GM12878 (cell line): ENCODE measurements around the gene GUCY1B1. TPM values are rescaled to one million over a fixed set of nuclear protein-coding genes. Genes with fewer than 3 reads are reported as not detected.

Source experiments
- ATAC-seq: fragments of 200-7000 bp; cut with Tn5 transposase; 3 replicates; pipeline ENCODE4 v1.9.1; 2020; ENCODE audit warnings: mild to moderate bottlenecking, moderate library complexity
- BruUV-seq: library from RNA; stranded (reverse); fragments of 400-500 nt; replicated peaks from 2 replicates; lab custom pipeline; 2021; lab: Mats Ljungman, UMichigan
- CTCF ChIA-PET: fragments of 300-600 bp; sonication (Branson Sonifier 250); formaldehyde crosslinking; extraction: SDS; loops from one replicate; lab custom pipeline; 2021; ENCODE audit warnings: inconsistent platforms; lab: Yijun Ruan, JAX
- POLR2A ChIA-PET: fragments of 350-600 bp; formaldehyde crosslinking; extraction: SDS; loops from one replicate; lab custom pipeline; 2021; ENCODE audit warnings: inconsistent platforms; lab: Charles Lee
- RAD21 ChIA-PET: fragments of 300-600 bp; sonication (Branson Sonifier 250); formaldehyde crosslinking; loops from one replicate; lab custom pipeline; 2023; ENCODE audit warnings: antibody characterized with exemption; ENCODE audit not compliant: unreplicated experiment; lab: Charles Lee
- SMC1A ChIA-PET: fragments of 300-600 bp; sonication (Branson Sonifier 250); formaldehyde crosslinking; loops from one replicate; lab custom pipeline; 2023; ENCODE audit not compliant: unreplicated experiment, uncharacterized antibody; lab: Charles Lee
- DNase-seq: peaks from one replicate; pipeline ENCODE4 v3.0.0-alpha.2; 2011; ENCODE audit warnings: low read depth, low spot score
- FAIRE-seq: peaks from 3 replicates; lab custom pipeline; 2011; peaks lifted over from hg19 to GRCh38; lab: Jason Lieb, UNC
- H2AFZ ChIP-seq: 2 replicates; pipeline ENCODE4 v1.6.0; 2011; ENCODE audit warnings: low read depth, low read length, control low read depth; ENCODE audit not compliant: control insufficient read depth
- H3K27ac ChIP-seq: 2 replicates; pipeline ENCODE4 v1.5.1; 2011; ENCODE audit warnings: control low read depth; ENCODE audit not compliant: control insufficient read depth, insufficient read depth
- H3K27me3 ChIP-seq, 2 experiments: replicated peaks in 1 of 2; 2 replicates each; pipeline versions ENCODE4 v1.6.0 to v1.6.1; 2011; ENCODE audit warnings: low read length in 1 of 2; ENCODE audit not compliant: control insufficient read depth in 2 of 2, insufficient read depth in 2 of 2
- H3K36me3 ChIP-seq, 2 experiments: 2 replicates each; pipeline ENCODE4 v1.5.1; 2011; ENCODE audit warnings: low read length in 1 of 2; ENCODE audit not compliant: control insufficient read depth in 2 of 2, insufficient read depth in 2 of 2
- H3K4me1 ChIP-seq: 2 replicates; pipeline ENCODE4 v1.6.1; 2011; ENCODE audit warnings: mild to moderate bottlenecking, low read length, moderate library complexity, mixed read lengths; ENCODE audit not compliant: control insufficient read depth, insufficient read depth
- H3K4me2 ChIP-seq: 2 replicates; pipeline ENCODE4 v1.6.0; 2011; ENCODE audit warnings: control low read depth; ENCODE audit not compliant: control insufficient read depth, insufficient read depth
- H3K4me3 ChIP-seq: fragments of 200-600 bp; sonication (generic); 2 replicates; pipeline ENCODE4 v1.5.1; 2016
- H3K79me2 ChIP-seq: 2 replicates; pipeline ENCODE4 v1.6.0; 2011; ENCODE audit warnings: low read length; ENCODE audit not compliant: control insufficient read depth, insufficient read depth
- H3K9ac ChIP-seq: 2 replicates; pipeline ENCODE4 v1.8.0; 2011; ENCODE audit warnings: low read length, control low read depth, mixed read lengths; ENCODE audit not compliant: control insufficient read depth, insufficient read depth
- H3K9me3 ChIP-seq: replicated peaks from 3 replicates; pipeline ENCODE4 v1.5.1; 2011; ENCODE audit warnings: mild to moderate bottlenecking, low read length; ENCODE audit not compliant: control insufficient read depth, insufficient read depth
- H4K20me1 ChIP-seq: 2 replicates; pipeline ENCODE4 v1.6.0; 2011; ENCODE audit not compliant: control insufficient read depth, insufficient read depth
- BCL11A ChIP-seq: IDR thresholded peaks from 2 replicates; pipeline ENCODE4 v1.6.1; 2011; ENCODE audit warnings: low read depth, low read length
- CBX3 ChIP-seq: fragments of 200-600 bp; sonication (generic); IDR thresholded peaks from 2 replicates; pipeline ENCODE4 v1.6.1; 2016; ENCODE audit warnings: low read depth, borderline replicate concordance
- CBX5 ChIP-seq: sonication (generic); IDR thresholded peaks from 2 replicates; pipeline ENCODE4 v1.6.1; 2016; ENCODE audit warnings: low read depth, moderate library complexity, mild to moderate bottlenecking, inconsistent platforms
- CHD2 ChIP-seq: IDR thresholded peaks from 2 replicates; pipeline ENCODE4 v1.6.1; 2011; ENCODE audit warnings: low read depth, low read length, improper control_type of control experiment, borderline replicate concordance
- CREM ChIP-seq: IDR thresholded peaks from 2 replicates; pipeline ENCODE4 v1.6.1; 2014; ENCODE audit warnings: antibody characterized with exemption, low read depth
- EP300 ChIP-seq, 2 experiments: fragments of 150-350 bp in 1 of 2; IDR thresholded peaks; 2 replicates each; pipeline ENCODE4 v1.6.1; 2011 to 2012; ENCODE audit warnings: low read depth in 2 of 2, low read length in 2 of 2, borderline replicate concordance in 1 of 2, improper control_type of control experiment in 1 of 2, inconsistent platforms in 1 of 2; ENCODE audit not compliant: control insufficient read depth in 1 of 2
- GABPA ChIP-seq: IDR thresholded peaks from 2 replicates; pipeline ENCODE4 v1.6.1; 2014; ENCODE audit warnings: antibody characterized with exemption, low read depth, mild to moderate bottlenecking, inconsistent platforms
- IRF4 ChIP-seq: IDR thresholded peaks from 2 replicates; pipeline ENCODE4 v1.6.1; 2011; ENCODE audit warnings: low read depth, low read length
- JUNB ChIP-seq: IDR thresholded peaks from 2 replicates; pipeline ENCODE4 v1.6.1; 2016; ENCODE audit warnings: antibody characterized with exemption, mild to moderate bottlenecking
- KDM1A ChIP-seq: fragments of 200-600 bp; sonication (generic); IDR thresholded peaks from 2 replicates; pipeline ENCODE4 v1.6.1; 2016; ENCODE audit warnings: borderline replicate concordance
- KLF5 ChIP-seq: fragments of 450-650 bp; IDR thresholded peaks from 2 replicates; pipeline ENCODE4 v1.6.1; 2014; ENCODE audit warnings: mild to moderate bottlenecking; ENCODE audit not compliant: partially characterized antibody
- MTA2 ChIP-seq: fragments of 450-650 bp; IDR thresholded peaks from 2 replicates; pipeline ENCODE4 v1.6.1; 2016; ENCODE audit warnings: low read depth, mild to moderate bottlenecking, moderate library complexity
- MYB ChIP-seq: fragments of 150-350 bp; IDR thresholded peaks from 2 replicates; pipeline ENCODE4 v1.6.1; 2014; ENCODE audit warnings: mild to moderate bottlenecking, low read depth, low read length, borderline replicate concordance
- NFXL1 ChIP-seq: fragments of 450-650 bp; IDR thresholded peaks from 2 replicates; pipeline ENCODE4 v1.6.1; 2017; ENCODE audit warnings: antibody characterized with exemption, mild to moderate bottlenecking, borderline replicate concordance
- POLR2A ChIP-seq: IDR thresholded peaks from 2 replicates; pipeline ENCODE4 v1.6.1; 2011; ENCODE audit warnings: low read depth, mild to moderate bottlenecking, low read length
- RCOR1 ChIP-seq: conservative IDR thresholded peaks from 2 replicates; pipeline ENCODE4 v1.6.1; 2012; ENCODE audit warnings: low read depth, low read length, improper control_type of control experiment
- SUZ12 ChIP-seq: fragments of 200-600 bp; sonication (generic); IDR thresholded peaks from one replicate; pipeline ENCODE4 v1.6.1; 2018; ENCODE audit warnings: antibody characterized with exemption, mild to moderate bottlenecking; ENCODE audit not compliant: unreplicated experiment
- ZNF207 ChIP-seq: fragments of 450-650 bp; IDR thresholded peaks from 2 replicates; pipeline ENCODE4 v1.6.1; 2014; ENCODE audit warnings: antibody characterized with exemption, mild to moderate bottlenecking, borderline replicate concordance
- WGBS: methylation state at CpG from one replicate; pipeline ENCODE4 v1.1.6; 2016; ENCODE audit warnings: low lambda C conversion rate; ENCODE audit not compliant: insufficient replicate concordance, insufficient coverage; ENCODE audit errors: missing lambda C conversion rate; 5-methylcytosine and 5-hydroxymethylcytosine counted together
- in situ Hi-C: fragments of 300-500 bp; cut with MboI; formaldehyde crosslinking; loops from 9 replicates; pipeline ENCODE4 v1.14.3; 2018; ENCODE audit warnings: mixed read lengths
- intact Hi-C: fragments of 100-400 bp; cut with micrococcal nuclease; formaldehyde crosslinking; loops from one replicate; pipeline ENCODE4 v1.14.2; 2022; ENCODE audit not compliant: unreplicated experiment
- polyA plus RNA-seq, 11 experiments: library from polyadenylated mRNA; depleted of rRNA in 4 of 11; unstranded in 6 of 11; stranded (reverse) in 5 of 11; fragments of >200 nt; fragmentation: Nextera tagmentation in 4 of 11; fragmentation: Illumina TruSeq in 1 of 11; extraction: Ambion mirVana in 4 of 11; extraction: Trizol in 1 of 11; gene quantifications; 1 replicate in 1 of 11; 2 replicates in 10 of 11; pipeline versions ENCODE4 v1.2.1 to v1.2.3, GENCODE V29; 2011 to 2016; ENCODE audit warnings: inconsistent platforms in 2 of 11, missing spikeins in 2 of 11, low read depth in 1 of 11
- total RNA-seq, 4 experiments: library from RNA; depleted of rRNA in 3 of 4; stranded (reverse); fragments of >200 nt in 3 of 4; fragmentation: Illumina TruSeq in 1 of 4; extraction: Trizol in 1 of 4; gene quantifications; 2 replicates each; pipeline versions ENCODE4 v1.2.1 to v1.2.3, GENCODE V29; 2013 to 2021

The GUCY1B1 gene
- total and polyA plus RNA-seq, 10 of the 15 experiments (the other 5 are each of a cell fraction or from before 2014, with no cell fraction given) = 0.60 to 38.5 (median 1.4) TPM

DNA sequence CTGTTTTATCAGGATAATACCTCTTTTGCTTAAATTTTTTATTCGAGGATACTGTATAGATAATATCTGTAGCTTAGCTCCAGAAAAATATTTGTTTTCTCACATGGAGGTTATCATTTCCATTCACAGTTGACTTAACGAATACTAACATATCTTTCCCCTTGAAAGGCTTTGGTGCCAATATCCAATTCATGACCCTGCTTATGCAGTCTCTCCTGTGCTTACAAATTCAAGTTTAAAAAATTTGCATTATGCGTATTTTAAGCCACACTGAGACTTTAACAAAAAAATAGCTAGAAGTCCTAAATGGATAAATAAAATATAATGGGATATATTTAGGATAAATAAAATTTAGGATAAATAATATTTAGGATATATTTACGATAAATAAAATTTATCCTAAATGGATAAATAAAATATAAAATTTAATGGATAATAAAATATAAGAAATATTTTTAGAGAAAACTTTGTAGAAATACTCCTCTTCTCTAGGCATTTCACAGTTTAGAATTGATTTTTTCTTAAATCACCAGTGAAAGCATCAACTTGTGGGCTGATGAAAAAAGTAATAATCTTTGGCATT lies 22.5 kb downstream of the GUCY1B1 start:
- ChIA-PET CTCF (interaction anchor here (0.5 to 3.6 kb wide), 6 partner anchors 9 to 1261 kb away, joined by 3 to 27 read pairs (median 6); partner anchors contain the start of gene CTSO), POLR2A (no interaction called here), SMC1A (interaction anchor here (1.1 to 6.5 kb wide), 10 partner anchors 9 to 340 kb away, joined by 3 to 68 read pairs (median 4); no protein-coding TSS in a partner anchor)
- 40% methylated on average over 4 of the region's 4 CpGs for WGBS
- no peaks in the 10 kb centered on the region for H3K9me3 ChIP-seq
- no peaks in the 10 kb centered on the region for H4K20me1 ChIP-seq
- FAIRE-seq = no peak
- no peak for DNase-seq
- no peak overlapping the region for H3K4me3 ChIP-seq
- no peaks in the 10 kb centered on the region for H3K27me3 ChIP-seq
- H3K9ac ChIP-seq = no peak overlapping the region
- in situ Hi-C loops = loop anchor here (25.0 kb wide), 2 partner anchors 794 to 969 kb away; no protein-coding TSS in a partner anchor
- no peaks in the 10 kb centered on the region for H3K36me3 ChIP-seq
- TF ChIP-seq BCL11A = no peak
- TF ChIP-seq MYB = no peak
- TF ChIP-seq POLR2A = no peak
- no peak for TF ChIP-seq CHD2
- no peak for TF ChIP-seq NFXL1
- no peak for TF ChIP-seq CBX3
- TF ChIP-seq IRF4 = no peak
- TF ChIP-seq KDM1A = no peak
- no peak for TF ChIP-seq CREM
- no peak for TF ChIP-seq RCOR1
- TF ChIP-seq JUNB = no peak
- no peak for TF ChIP-seq KLF5
- TF ChIP-seq ZNF207 = no peak
- no peak for TF ChIP-seq SUZ12
- no peak for TF ChIP-seq GABPA
- TF ChIP-seq EP300 (IDR thresholded peaks at IDR 0.05; ENCODE audit: borderline replicate concordance in 1 of 2, control insufficient read depth in 1 of 2, low read depth in 2 of 2, low read length in 2 of 2) = no peak
- no peak for TF ChIP-seq MTA2
- no peak for TF ChIP-seq CBX5
- TF ChIP-seq, all 136 proteins: peak for 0
- no TSS peak for BruUV-seq
- no peaks in the 10 kb centered on the region for H3K4me1 ChIP-seq
- intact Hi-C loops = no loop called here
- no peaks in the 10 kb centered on the region for H3K79me2 ChIP-seq
- no peak for ATAC-seq
- no peak overlapping the region for H3K4me2 ChIP-seq
- RAD21 ChIA-PET = interaction anchor here (0.9 to 1.2 kb wide), 5 partner anchors 8 to 120 kb away, joined by 3 to 4 read pairs (median 3); no protein-coding TSS in a partner anchor
- no peak overlapping the region for H3K27ac ChIP-seq
- no peak overlapping the region for H2AFZ ChIP-seq
